Natural killer cell treated with Interleukin-12 subunit alpha and Interleukin-12 subunit beta and Interleukin-15 and Interleukin-18, amount 100 ng/mL, for 72 hours (primary cell): ENCODE results near the gene ADIG. TPM values are rescaled to one million over a fixed set of nuclear protein-coding genes. Genes with fewer than 3 reads are reported as not detected.

Source experiments
- ATAC-seq, 2 donors: fragments of 150-1000 bp; cut with Tn5 transposase in 1 of 2; sonication (Bioruptor Pico), chemical (Tn5 transposase) in 1 of 2; 2 replicates each; pipeline ENCODE4 v1.10.0; 2021
- DNase-seq: peaks from one replicate; pipeline ENCODE4 v3.0.0; 2022; ENCODE audit warnings: low spot score
- H3K27ac Mint-ChIP-seq, 2 donors: 1 replicate in 1 of 2; 2 replicates in 1 of 2; pipeline ENCODE4 v1.8.0; 2022; ENCODE audit warnings: mixed read lengths in 2 of 2, mild to moderate bottlenecking in 1 of 2, moderate library complexity in 1 of 2
- H3K27me3 Mint-ChIP-seq, 2 donors: 1 replicate in 1 of 2; 2 replicates in 1 of 2; pipeline ENCODE4 v1.8.0; 2022; ENCODE audit warnings: mixed read lengths in 2 of 2
- H3K36me3 Mint-ChIP-seq: one replicate; pipeline ENCODE4 v1.8.0; 2022; ENCODE audit warnings: mixed read lengths
- H3K4me1 Mint-ChIP-seq, 2 donors: 1 replicate in 1 of 2; 2 replicates in 1 of 2; pipeline ENCODE4 v1.8.0; 2022; ENCODE audit warnings: low read depth in 2 of 2, mixed read lengths in 2 of 2, mild to moderate bottlenecking in 1 of 2
- H3K4me3 Mint-ChIP-seq: one replicate; pipeline ENCODE4 v1.8.0; 2022; ENCODE audit warnings: mixed read lengths
- H3K9me3 Mint-ChIP-seq: 2 replicates; pipeline ENCODE4 v1.8.0; 2022; ENCODE audit warnings: mixed read lengths
- total RNA-seq, 2 donors: library from RNA; stranded (reverse); gene quantifications; one replicate each; pipeline ENCODE4 v1.2.3, GENCODE V29; 2022

Gene ADIG
- total RNA-seq, 2 donors from 2014 or later: 0.89 TPM; not detected in 1

DNA sequence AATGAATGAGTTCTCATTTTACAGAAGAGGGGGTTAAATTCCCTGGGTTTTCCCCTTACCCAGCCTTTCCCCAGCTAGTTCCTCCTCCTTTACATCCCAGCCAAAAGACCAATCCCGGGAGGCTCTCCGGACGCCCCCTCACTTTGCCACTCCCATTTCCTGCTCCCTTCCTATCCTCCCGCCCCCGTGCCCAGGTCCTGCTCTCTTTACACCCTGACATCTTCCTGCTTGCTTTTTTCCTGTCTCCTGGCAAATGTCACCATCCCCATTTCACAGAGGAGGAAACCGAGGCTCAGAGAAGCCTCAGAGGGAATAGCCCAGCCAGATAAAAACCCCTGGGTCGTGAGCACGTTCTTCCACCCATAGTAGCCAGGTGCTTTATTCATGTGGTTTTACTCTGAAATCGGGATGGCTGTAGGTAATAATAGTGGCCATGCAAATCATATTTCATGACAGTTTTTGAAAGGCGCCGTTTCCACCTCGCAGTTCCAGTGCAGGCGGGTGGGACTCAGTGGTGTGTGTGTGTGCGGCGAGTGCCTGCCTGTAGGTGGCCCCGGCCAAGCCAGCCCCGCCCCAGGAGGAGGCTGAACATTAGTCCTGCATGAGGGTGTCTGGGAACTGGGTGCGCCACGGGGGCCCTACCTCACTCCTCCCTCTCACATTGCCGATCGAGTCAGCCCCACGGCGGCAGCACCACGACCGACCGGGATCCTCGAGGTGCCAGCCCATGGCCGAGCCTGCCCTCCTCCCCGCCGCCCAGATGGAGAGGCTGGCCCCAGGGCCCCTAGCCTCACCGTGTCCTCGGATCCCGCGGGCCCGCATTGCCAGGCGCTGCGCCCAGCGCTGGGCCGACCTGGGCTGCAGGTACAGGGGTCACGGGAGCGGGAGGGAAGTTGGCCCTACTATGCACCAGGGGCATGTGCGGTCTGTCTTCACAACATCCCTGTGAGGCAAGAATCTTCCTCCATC is 20.5 kb downstream of the ADIG start, which contains the start of gene ARHGAP40:
Gene ARHGAP40, plus strand, starts transcription at position 594 of the 969 bp plus-strand sequence.
- ATAC-seq (peak; percentile 53 to 61), DNase-seq (no peak)
- Mint-ChIP-seq H3K4me1 (peaks cover 5% of the 10 kb centered on the region in 2 donors), H3K27ac (no peak within 1 kb of the TSS), H3K4me3 (peak within 1 kb of the TSS; percentile 8), H3K9me3 (no peaks in the 10 kb centered on the region), H3K27me3 (peaks cover 50 to 73% of the 10 kb centered on the region in 2 donors), H3K36me3 (no peaks in the 10 kb centered on the region)

DNA sequence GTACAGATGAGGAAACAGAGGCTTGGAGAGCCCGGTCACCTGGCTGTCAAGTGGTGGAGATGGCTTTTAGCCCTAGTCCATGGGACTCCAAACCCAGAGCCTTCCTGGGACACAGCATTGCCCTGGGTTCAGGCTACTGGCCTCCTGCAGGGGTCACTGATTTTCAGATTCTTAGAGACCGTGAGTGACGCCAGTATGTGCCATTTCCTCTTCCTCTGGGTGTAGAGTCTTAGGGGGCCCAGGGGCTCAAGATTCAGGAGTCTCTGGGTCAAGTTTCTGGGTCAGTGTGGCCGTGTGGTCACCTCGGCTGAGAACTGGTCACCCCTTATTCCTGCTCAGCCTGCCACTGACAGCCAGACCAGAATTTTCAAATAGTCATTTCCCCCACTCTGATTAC is 21.2 kb downstream of the ADIG start:
- H3K4me3 Mint-ChIP-seq: no peak overlapping the region
- ATAC-seq (peak in 1 of 2 donors; percentile 7), DNase-seq (no peak)
- no peaks in the 10 kb centered on the region for H3K36me3 Mint-ChIP-seq
- H3K4me1 Mint-ChIP-seq: peaks cover 5% of the 10 kb centered on the region in 2 donors
- H3K27me3 Mint-ChIP-seq: peaks cover 47 to 66% of the 10 kb centered on the region in 2 donors
- H3K27ac Mint-ChIP-seq: no peak overlapping the region
- H3K9me3 Mint-ChIP-seq: no peaks in the 10 kb centered on the region

DNA sequence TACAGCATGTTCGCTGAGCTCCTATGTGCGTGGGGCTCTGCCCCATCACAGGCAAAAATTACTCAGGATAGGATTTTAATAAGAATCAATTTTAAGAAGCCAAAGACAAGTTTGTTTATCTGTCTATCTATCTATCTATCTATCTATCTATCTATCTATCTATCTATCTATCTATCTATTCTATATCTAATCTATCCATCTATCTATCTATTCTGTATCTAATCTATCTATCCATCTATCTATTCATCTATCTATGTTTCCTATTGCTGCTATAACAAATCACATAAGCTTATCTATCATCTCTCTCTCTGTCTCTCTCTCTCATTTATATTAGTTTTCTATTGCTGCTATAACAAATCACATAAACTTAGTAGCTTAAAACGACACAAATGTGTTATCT is 22.3 kb downstream of the ADIG start:
- Mint-ChIP-seq H3K9me3 (no peaks in the 10 kb centered on the region), H3K36me3 (no peaks in the 10 kb centered on the region), H3K4me3 (no peak overlapping the region), H3K27ac (no peak overlapping the region), H3K4me1 (peaks cover 5% of the 10 kb centered on the region in 2 donors), H3K27me3 (peaks cover 43 to 66% of the 10 kb centered on the region in 2 donors)
- ATAC-seq (no peak), DNase-seq (no peak)

DNA sequence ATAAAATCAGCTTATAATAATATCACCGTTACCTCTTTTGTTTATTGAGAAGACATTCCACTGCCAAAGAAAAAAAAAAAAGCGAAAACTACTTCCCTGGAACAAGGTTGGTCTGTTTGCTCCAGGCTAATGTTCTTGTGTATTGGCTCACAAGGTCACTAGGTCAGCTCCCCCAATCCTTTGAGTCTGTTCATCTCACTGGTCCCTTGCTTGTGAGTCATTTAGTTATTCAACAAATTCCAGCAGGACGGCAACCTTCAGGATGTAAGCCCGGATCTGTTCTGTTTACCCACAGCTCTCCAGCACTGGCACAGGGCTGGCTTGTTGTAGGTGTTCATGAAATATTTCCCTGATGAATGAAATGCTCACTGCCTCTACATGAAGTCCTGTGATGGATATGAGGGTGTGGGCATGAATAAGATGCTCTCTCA is 23.9 kb downstream of the ADIG start:
- ATAC-seq (no peak), DNase-seq (no peak)
- H3K4me1 Mint-ChIP-seq: peaks cover 5% of the 10 kb centered on the region in 2 donors
- H3K36me3 Mint-ChIP-seq: no peaks in the 10 kb centered on the region
- H3K4me3 Mint-ChIP-seq: no peak overlapping the region
- peaks cover 47 to 66% of the 10 kb centered on the region in 2 donors for H3K27me3 Mint-ChIP-seq
- H3K27ac Mint-ChIP-seq: no peak overlapping the region
- H3K9me3 Mint-ChIP-seq: no peaks in the 10 kb centered on the region

DNA sequence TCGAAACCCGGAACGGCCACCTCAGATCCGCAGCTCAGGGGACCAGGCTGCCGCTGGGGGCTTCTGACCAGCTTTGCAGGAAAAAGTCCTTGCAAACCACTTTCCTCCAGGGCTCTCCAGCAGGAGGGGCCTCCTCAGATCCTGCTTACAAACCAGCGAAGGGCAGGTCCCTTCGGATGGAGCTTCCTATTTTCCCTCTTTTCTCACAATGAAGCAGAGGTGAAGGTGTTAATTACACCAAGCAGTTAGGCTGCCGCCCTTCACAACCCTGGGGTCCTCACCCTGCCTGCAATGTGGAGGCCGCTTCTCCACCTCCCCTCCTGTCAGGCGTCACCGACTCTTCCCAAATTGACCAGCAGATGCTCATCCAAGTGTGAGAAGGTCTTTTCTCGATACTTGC is 26.4 kb downstream of the ADIG start:
- Mint-ChIP-seq H3K27me3 (peaks cover 39 to 46% of the 10 kb centered on the region in 2 donors), H3K27ac (no peak overlapping the region), H3K4me1 (no peaks in the 10 kb centered on the region), H3K4me3 (no peak overlapping the region), H3K36me3 (no peaks in the 10 kb centered on the region), H3K9me3 (no peaks in the 10 kb centered on the region)
- DNase-seq (no peak), ATAC-seq (no peak)

DNA sequence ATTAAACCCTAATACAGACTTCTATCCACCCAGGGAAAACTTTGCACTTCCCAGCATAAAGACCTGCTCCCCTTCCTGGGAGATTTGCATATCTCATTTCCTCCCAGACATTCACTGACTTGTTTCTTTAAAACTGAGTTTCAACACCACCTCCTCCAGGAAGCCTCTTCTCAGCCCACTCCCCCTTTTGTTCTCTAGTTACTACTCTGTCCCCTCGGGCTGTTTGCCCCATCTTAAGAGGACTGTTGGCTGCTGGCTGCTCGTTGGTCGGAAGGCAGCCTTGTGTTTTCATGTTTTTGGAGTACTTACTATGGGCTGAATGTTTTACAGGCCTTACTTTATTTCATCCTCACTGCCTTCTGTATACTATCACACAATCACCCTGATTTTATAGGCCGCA is 27.2 kb downstream of the ADIG start:
- ATAC-seq (no peak), DNase-seq (no peak)
- Mint-ChIP-seq H3K27ac (no peak overlapping the region), H3K27me3 (peaks cover 36 to 38% of the 10 kb centered on the region in 2 donors), H3K36me3 (no peaks in the 10 kb centered on the region), H3K4me1 (no peaks in the 10 kb centered on the region), H3K9me3 (no peaks in the 10 kb centered on the region), H3K4me3 (no peak overlapping the region)

DNA sequence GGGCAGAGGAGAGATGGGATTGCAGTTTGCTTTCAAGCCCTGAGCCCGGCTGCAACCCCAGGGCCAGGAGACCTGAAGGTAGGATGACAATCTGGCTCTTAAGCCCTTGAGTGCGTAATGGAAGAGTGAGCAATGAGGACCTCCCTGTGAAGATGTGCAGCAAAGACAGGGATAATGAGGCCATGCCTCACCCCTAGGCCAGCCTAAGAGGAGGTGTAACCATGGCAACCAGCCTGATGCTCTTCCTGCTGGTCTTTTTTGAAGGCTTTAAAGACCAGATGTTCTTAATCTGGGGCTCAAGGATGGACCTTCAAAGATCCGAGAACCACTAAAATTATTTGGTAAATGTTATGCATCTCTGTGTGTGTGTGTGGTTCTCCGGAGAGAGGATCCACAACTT is 28.8 kb downstream of the ADIG start:
- Mint-ChIP-seq H3K4me1 (no peaks in the 10 kb centered on the region), H3K9me3 (no peaks in the 10 kb centered on the region), H3K27me3 (peaks cover 24 to 27% of the 10 kb centered on the region in 2 donors), H3K27ac (no peak overlapping the region), H3K4me3 (no peak overlapping the region), H3K36me3 (no peaks in the 10 kb centered on the region)
- DNase-seq (peak; percentile 15), ATAC-seq (no peak)

DNA sequence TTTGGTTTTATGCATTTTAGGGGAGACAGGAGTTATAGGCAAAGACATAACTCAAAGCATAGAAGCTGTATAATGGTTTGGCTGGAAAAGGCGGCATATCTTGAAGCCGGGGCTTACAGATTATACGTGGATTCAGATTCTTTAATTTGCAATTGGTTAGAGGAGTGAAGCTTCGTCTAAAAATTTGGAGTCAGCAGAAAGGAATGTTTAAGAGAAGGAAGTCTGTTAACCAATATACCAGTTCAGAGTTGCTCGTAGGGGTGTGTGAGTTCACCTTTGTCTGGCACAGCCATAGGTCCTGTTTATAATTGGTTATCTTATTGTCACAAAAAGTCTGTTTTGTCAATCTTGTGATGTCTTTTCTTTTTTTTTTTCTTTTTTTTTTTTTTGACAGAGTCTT is 29.5 kb downstream of the ADIG start:
- Mint-ChIP-seq H3K4me1 (no peaks in the 10 kb centered on the region), H3K9me3 (no peaks in the 10 kb centered on the region), H3K27me3 (peaks cover 19 to 23% of the 10 kb centered on the region in 2 donors), H3K4me3 (no peak overlapping the region), H3K36me3 (no peaks in the 10 kb centered on the region), H3K27ac (no peak overlapping the region)
- ATAC-seq (no peak), DNase-seq (peak; percentile 2)

DNA sequence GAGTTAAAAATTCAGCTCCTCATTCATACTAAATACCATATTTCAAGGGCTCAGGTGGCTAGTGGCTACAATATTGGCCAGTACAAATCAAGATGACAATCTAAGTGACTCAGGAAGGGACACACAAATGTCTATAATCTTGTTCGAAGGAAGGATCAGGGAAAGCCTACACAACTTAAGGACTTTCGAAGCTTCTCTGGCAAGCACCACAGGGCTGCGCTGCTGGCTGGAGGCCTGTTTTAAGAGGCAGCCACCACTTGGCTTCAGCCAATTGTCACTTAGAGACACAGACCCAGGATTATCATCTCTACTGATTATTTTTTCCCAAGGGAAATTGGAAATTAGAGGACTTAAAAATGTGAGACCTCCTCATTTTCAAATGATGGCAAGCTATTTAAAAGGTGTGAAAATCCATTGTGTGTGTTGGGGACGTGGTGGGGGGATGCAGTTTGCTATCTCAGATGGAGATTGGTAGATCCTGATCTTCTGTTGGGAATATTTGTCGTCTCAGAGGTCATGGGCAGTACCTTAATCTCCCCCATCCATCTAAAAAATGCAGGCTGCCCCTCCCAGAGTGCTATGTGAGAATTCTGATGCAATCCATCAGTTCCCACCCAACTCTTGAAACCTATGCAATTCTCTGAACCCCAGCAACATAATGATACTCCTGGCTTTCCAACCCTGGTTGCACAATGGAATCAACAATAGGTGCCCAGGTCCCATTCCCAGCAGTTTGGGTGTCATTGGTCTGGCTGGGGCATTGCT is 31.9 kb downstream of the ADIG start:
- H3K4me3 Mint-ChIP-seq: no peak overlapping the region
- ATAC-seq (no peak), DNase-seq (no peak)
- no peaks in the 10 kb centered on the region for H3K4me1 Mint-ChIP-seq
- no peaks in the 10 kb centered on the region for H3K36me3 Mint-ChIP-seq
- peaks cover 7 to 18% of the 10 kb centered on the region in 2 donors for H3K27me3 Mint-ChIP-seq
- H3K27ac Mint-ChIP-seq: no peak overlapping the region
- no peaks in the 10 kb centered on the region for H3K9me3 Mint-ChIP-seq

DNA sequence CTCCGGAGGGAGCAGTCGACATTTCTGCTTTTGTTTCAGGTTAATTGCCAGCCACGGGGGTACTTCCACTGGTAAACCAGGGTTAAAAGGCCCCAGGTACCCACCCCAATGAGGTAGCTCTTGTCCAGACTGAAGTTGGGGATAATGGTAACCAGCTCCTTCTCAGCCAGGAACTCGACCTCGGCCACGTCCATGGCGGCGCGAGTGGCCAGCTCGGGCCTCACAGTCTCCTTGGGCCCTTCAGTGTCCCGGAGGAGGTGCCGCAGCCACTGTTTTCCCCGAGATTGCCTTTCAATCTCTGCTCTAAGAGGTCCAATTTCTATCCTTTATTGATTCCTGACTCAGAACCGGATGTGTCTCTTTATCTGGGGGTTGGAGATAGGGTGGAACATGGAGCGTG is 34.3 kb downstream of the ADIG start:
- Mint-ChIP-seq H3K4me3 (no peak overlapping the region), H3K27ac (no peak overlapping the region), H3K4me1 (no peaks in the 10 kb centered on the region), H3K36me3 (no peaks in the 10 kb centered on the region), H3K9me3 (no peaks in the 10 kb centered on the region), H3K27me3 (peaks cover 15 to 18% of the 10 kb centered on the region in 2 donors)
- peak; percentile 15 for DNase-seq
- ATAC-seq: no peak

DNA sequence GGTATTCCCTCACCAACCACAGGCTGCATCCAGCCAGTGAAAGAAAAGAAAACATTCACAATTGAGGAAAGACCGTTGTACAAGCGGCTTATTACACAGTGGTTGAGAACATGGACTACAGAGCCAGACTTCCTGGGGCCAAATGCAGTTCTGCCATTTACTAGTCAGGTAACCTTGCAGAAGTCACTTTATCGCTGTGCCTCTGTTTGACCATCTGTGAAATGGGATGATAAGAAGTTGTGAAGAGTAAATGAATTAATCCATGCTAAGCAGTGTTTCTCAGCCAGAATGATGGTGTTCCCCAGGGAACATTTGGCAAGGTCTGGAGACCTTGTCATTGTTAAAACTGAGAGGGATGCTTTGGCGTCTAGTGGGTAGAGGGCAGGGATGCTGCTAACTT is 35.5 kb downstream of the ADIG start:
- no peaks in the 10 kb centered on the region for H3K4me1 Mint-ChIP-seq

DNA sequence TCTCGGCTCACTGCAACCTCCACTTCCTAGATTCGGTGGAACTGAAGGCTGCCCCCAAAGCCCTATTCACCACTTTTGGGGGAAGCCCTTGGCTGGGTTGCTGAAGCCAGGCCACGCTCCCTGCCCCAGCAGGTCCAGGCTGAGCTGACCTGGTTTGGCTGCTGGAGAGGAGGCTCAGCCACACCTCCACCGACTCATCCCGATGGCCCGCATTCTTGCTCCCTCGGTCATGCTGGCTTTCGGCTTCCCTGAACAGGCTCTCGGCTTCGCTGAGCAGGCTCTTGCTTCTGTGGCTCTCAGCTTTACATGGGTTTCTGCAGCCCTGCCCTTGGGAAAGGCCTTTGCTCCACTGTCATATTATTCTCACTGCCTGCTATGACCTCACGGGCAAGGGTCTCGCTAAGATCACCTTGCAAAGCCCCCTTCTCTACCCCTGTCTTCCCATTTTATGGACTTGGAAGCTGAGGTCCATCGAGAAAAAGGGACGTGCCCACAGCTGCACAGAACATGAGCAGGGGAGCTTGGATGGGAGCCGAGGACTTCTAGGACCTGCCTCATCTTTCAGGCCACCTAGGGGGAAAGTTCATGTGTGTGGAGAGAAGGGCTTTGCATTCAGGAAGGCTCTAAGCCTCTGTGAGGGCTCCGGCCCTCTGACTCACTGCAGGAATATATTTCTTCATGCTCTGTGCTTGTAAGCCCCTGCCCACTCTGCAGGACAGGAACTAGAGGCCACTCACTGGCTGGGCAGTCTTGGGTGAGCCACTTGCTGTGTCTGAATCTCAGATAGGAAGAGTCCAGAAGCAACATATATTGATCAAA is 36.2 kb downstream of the ADIG start:
- Mint-ChIP-seq H3K9me3 (no peaks in the 10 kb centered on the region), H3K27me3 (peaks cover 15 to 32% of the 10 kb centered on the region in 2 donors), H3K27ac (no peak overlapping the region), H3K36me3 (no peaks in the 10 kb centered on the region), H3K4me1 (no peaks in the 10 kb centered on the region), H3K4me3 (no peak overlapping the region)
- no peak for ATAC-seq
- peak; percentile 32 for DNase-seq

More for the DNA sequence above, 35.5 kb downstream of the ADIG start:
- no peaks in the 10 kb centered on the region for H3K36me3 Mint-ChIP-seq
- ATAC-seq: no peak
- H3K4me3 Mint-ChIP-seq: no peak overlapping the region
- H3K9me3 Mint-ChIP-seq: no peaks in the 10 kb centered on the region
- no peak for DNase-seq
- peaks cover 14 to 30% of the 10 kb centered on the region in 2 donors for H3K27me3 Mint-ChIP-seq
- H3K27ac Mint-ChIP-seq: no peak overlapping the region

DNA sequence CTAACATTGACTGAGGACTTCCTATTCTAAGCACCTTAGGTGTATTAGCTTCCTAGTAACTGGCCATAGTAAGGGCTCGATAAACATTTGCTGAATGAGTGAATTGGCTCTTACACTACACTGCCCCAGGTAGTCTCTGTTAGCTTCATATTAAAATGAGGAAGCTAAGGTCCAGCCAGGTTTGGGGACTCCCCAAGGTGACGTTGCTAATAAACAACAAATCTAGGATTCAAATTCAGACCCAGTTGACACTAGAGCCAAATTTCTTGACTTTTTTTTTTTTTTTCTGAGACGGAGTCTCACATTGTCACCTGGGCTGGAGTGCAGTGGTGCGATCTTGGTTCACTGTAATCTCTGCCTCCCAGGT is 36.8 kb downstream of the ADIG start:
- Mint-ChIP-seq H3K4me3 (no peak overlapping the region), H3K4me1 (no peaks in the 10 kb centered on the region), H3K27ac (no peak overlapping the region), H3K36me3 (no peaks in the 10 kb centered on the region), H3K27me3 (peaks cover 15 to 32% of the 10 kb centered on the region in 2 donors), H3K9me3 (no peaks in the 10 kb centered on the region)
- DNase-seq: no peak
- no peak for ATAC-seq
